VCaP (cell line): ENCODE data around the gene SNX15.

ENCODE experiments used
- H3K27ac ChIP-seq: fragments of 450-650 bp; 2 replicates; pipeline ENCODE4 v1.5.1; 2017
- CTCF ChIP-seq: fragments of 450-650 bp; conservative IDR thresholded peaks from 2 replicates; pipeline ENCODE4 v1.5.1; 2017; ENCODE audit warnings: mild to moderate bottlenecking, moderate library complexity

Gene SNX15

GRCh38 chr11:65078151-65078550, 50.9 kb downstream of the SNX15 start:
- H3K27ac ChIP-seq, result peak overlapping the region; percentile 41
- TF ChIP-seq CTCF, result peak; percentile 98

- no peak for TF ChIP-seq CTCF
- peak overlapping the region; percentile 41 for H3K27ac ChIP-seq
Observed at GRCh38 chr11:65078786-65079342, 51.6 kb downstream of the SNX15 start.

- H3K27ac ChIP-seq, result peak overlapping the region; percentile 82
- TF ChIP-seq CTCF, result no peak
Observed at GRCh38 chr11:65083134-65083833, 56.0 kb downstream of the SNX15 start.

GRCh38 chr11:65083834-65084597, 56.8 kb downstream of the SNX15 start, which contains the start of the genes CDCA5 and ZFPL1:
Gene CDCA5 (minus strand): TSS chr11:65084040. CDS start chr11:65083978, 62 bp downstream.
Gene ZFPL1 (plus strand): TSS chr11:65084222. CDS start chr11:65084699, 477 bp downstream.
- no peak for TF ChIP-seq CTCF
- peak within 1 kb of the TSS; percentile 82 for H3K27ac ChIP-seq

- no peak for TF ChIP-seq CTCF
- peak overlapping the region; percentile 82 for H3K27ac ChIP-seq
Observed at GRCh38 chr11:65084598-65085375, 57.5 kb downstream of the SNX15 start.

- TF ChIP-seq CTCF, result no peak
- no peak overlapping the region for H3K27ac ChIP-seq
Observed at GRCh38 chr11:65085446-65085845, 58.2 kb downstream of the SNX15 start.
